Measurements from ENCODE around the gene RBM26. TPM values are rescaled to one million over a fixed set of nuclear protein-coding genes. Genes with fewer than 3 reads are reported as not detected.

The RBM26 gene
- total and polyA plus RNA-seq, 5 donors from 2014 or later: 10.6 to 86.4 (median 14.5) TPM

- Histone ChIP-seq H3K27me3 (ENCODE audit: control insufficient read depth, insufficient read depth, low read length) (no peaks in the 10 kb centered on the region), H3K9me3 (ENCODE audit: control insufficient read depth in 2 of 2, low read length in 2 of 2) (no peaks in the 10 kb centered on the region), H3K4me3 (ENCODE audit: low read depth, low read length) (no peak overlapping the region), H3K27ac (ENCODE audit: insufficient read depth, low read length, poor library complexity, severe bottlenecking) (no peak overlapping the region), H3K4me1 (ENCODE audit: control insufficient read depth, insufficient read depth, low read length, poor library complexity, severe bottlenecking) (no peaks in the 10 kb centered on the region), H3K36me3 (ENCODE audit: control insufficient read depth, insufficient read depth, low read length) (no peaks in the 10 kb centered on the region)
- DNase-seq (no peak), ATAC-seq (ENCODE audit: low read depth in 2 of 2) (no peak)
- Mint-ChIP-seq H3K9me3 (peaks cover 0 to 1% (median 0%) of the 10 kb centered on the region in 7 donors), H3K4me3 (no peak overlapping the region), H3K4me1 (peaks cover 0 to 8% (median 0%) of the 10 kb centered on the region in 4 donors), H3K27me3 (no peaks in the 10 kb centered on the region), H3K27ac (peak overlapping the region in 1 of 3 donors; percentile 67), H3K36me3 (no peaks in the 10 kb centered on the region)
These were observed 28.5 kb upstream of the RBM26 start for GRCh38 chr13:79434556-79434955.

GRCh38 chr13:79432992-79433391 lies 26.9 kb upstream of the RBM26 start:
- Mint-ChIP-seq H3K9me3 (peaks cover 0 to 1% (median 0%) of the 10 kb centered on the region in 7 donors), H3K4me1 (peaks cover 0 to 8% (median 0%) of the 10 kb centered on the region in 4 donors), H3K4me3 (no peak overlapping the region), H3K27ac (no peak overlapping the region), H3K27me3 (no peaks in the 10 kb centered on the region), H3K36me3 (no peaks in the 10 kb centered on the region)
- H3K9me3 ChIP-seq (ENCODE audit: control insufficient read depth in 2 of 2, low read length in 2 of 2): no peaks in the 10 kb centered on the region
- DNase-seq (no peak), ATAC-seq (ENCODE audit: low read depth in 2 of 2) (no peak)
- H3K27ac ChIP-seq (ENCODE audit: insufficient read depth, low read length, poor library complexity, severe bottlenecking): no peak overlapping the region
- H3K36me3 ChIP-seq (ENCODE audit: control insufficient read depth, insufficient read depth, low read length): no peaks in the 10 kb centered on the region
- no peaks in the 10 kb centered on the region for H3K4me1 ChIP-seq (ENCODE audit: control insufficient read depth, insufficient read depth, low read length, poor library complexity, severe bottlenecking)
- H3K4me3 ChIP-seq (ENCODE audit: low read depth, low read length): no peak overlapping the region
- no peaks in the 10 kb centered on the region for H3K27me3 ChIP-seq (ENCODE audit: control insufficient read depth, insufficient read depth, low read length)

- H3K27ac ChIP-seq (ENCODE audit: insufficient read depth, low read length, poor library complexity, severe bottlenecking): no peak overlapping the region
- H3K4me1 ChIP-seq (ENCODE audit: control insufficient read depth, insufficient read depth, low read length, poor library complexity, severe bottlenecking): no peaks in the 10 kb centered on the region
- H3K27me3 Mint-ChIP-seq: no peaks in the 10 kb centered on the region
- no peaks in the 10 kb centered on the region for H3K27me3 ChIP-seq (ENCODE audit: control insufficient read depth, insufficient read depth, low read length)
- peaks cover 0 to 1% (median 0%) of the 10 kb centered on the region in 7 donors for H3K9me3 Mint-ChIP-seq
- no peaks in the 10 kb centered on the region for H3K9me3 ChIP-seq (ENCODE audit: control insufficient read depth in 2 of 2, low read length in 2 of 2)
- DNase-seq: no peak
- H3K36me3 ChIP-seq (ENCODE audit: control insufficient read depth, insufficient read depth, low read length): no peaks in the 10 kb centered on the region
- H3K4me3 ChIP-seq (ENCODE audit: low read depth, low read length): no peak overlapping the region
- H3K27ac Mint-ChIP-seq: no peak overlapping the region
- no peaks in the 10 kb centered on the region for H3K36me3 Mint-ChIP-seq
- no peak overlapping the region for H3K4me3 Mint-ChIP-seq
- ATAC-seq (ENCODE audit: low read depth in 2 of 2): no peak
- peaks cover 0 to 8% (median 0%) of the 10 kb centered on the region in 4 donors for H3K4me1 Mint-ChIP-seq
These were observed 26.0 kb upstream of the RBM26 start for GRCh38 chr13:79432086-79432485.

GRCh38 chr13:79429309-79429708 lies 23.3 kb upstream of the RBM26 start:
- Mint-ChIP-seq H3K27ac (no peak overlapping the region), H3K9me3 (no peaks in the 10 kb centered on the region), H3K4me1 (peaks cover 0 to 8% (median 0%) of the 10 kb centered on the region in 4 donors), H3K27me3 (no peaks in the 10 kb centered on the region), H3K4me3 (no peak overlapping the region), H3K36me3 (no peaks in the 10 kb centered on the region)
- Histone ChIP-seq H3K36me3 (ENCODE audit: control insufficient read depth, insufficient read depth, low read length) (no peaks in the 10 kb centered on the region), H3K4me1 (ENCODE audit: control insufficient read depth, insufficient read depth, low read length, poor library complexity, severe bottlenecking) (no peaks in the 10 kb centered on the region), H3K4me3 (ENCODE audit: low read depth, low read length) (no peak overlapping the region), H3K27me3 (ENCODE audit: control insufficient read depth, insufficient read depth, low read length) (no peaks in the 10 kb centered on the region), H3K9me3 (ENCODE audit: control insufficient read depth in 2 of 2, low read length in 2 of 2) (no peaks in the 10 kb centered on the region), H3K27ac (ENCODE audit: insufficient read depth, low read length, poor library complexity, severe bottlenecking) (no peak overlapping the region)
- DNase-seq (no peak), ATAC-seq (ENCODE audit: low read depth in 2 of 2) (no peak)

- no peaks in the 10 kb centered on the region for H3K9me3 Mint-ChIP-seq
- no peak for DNase-seq
- Histone ChIP-seq H3K9me3 (ENCODE audit: control insufficient read depth in 2 of 2, low read length in 2 of 2) (no peaks in the 10 kb centered on the region), H3K27ac (ENCODE audit: insufficient read depth, low read length, poor library complexity, severe bottlenecking) (no peak overlapping the region), H3K27me3 (ENCODE audit: control insufficient read depth, insufficient read depth, low read length) (no peaks in the 10 kb centered on the region), H3K4me1 (ENCODE audit: control insufficient read depth, insufficient read depth, low read length, poor library complexity, severe bottlenecking) (no peaks in the 10 kb centered on the region), H3K4me3 (ENCODE audit: low read depth, low read length) (no peak overlapping the region), H3K36me3 (ENCODE audit: control insufficient read depth, insufficient read depth, low read length) (no peaks in the 10 kb centered on the region)
- H3K36me3 Mint-ChIP-seq: no peaks in the 10 kb centered on the region
- H3K27ac Mint-ChIP-seq: no peak overlapping the region
- H3K27me3 Mint-ChIP-seq: no peaks in the 10 kb centered on the region
- ATAC-seq (ENCODE audit: low read depth in 2 of 2): no peak
- H3K4me3 Mint-ChIP-seq: no peak overlapping the region
- peaks cover 0 to 5% (median 0%) of the 10 kb centered on the region in 4 donors for H3K4me1 Mint-ChIP-seq
These were observed 21.8 kb upstream of the RBM26 start for GRCh38 chr13:79427883-79428282.

GRCh38 chr13:79427265-79427664 lies 21.2 kb upstream of the RBM26 start:
- DNase-seq: no peak
- Histone ChIP-seq H3K27me3 (ENCODE audit: control insufficient read depth, insufficient read depth, low read length) (no peaks in the 10 kb centered on the region), H3K9me3 (ENCODE audit: control insufficient read depth in 2 of 2, low read length in 2 of 2) (no peaks in the 10 kb centered on the region), H3K27ac (ENCODE audit: insufficient read depth, low read length, poor library complexity, severe bottlenecking) (no peak overlapping the region), H3K4me1 (ENCODE audit: control insufficient read depth, insufficient read depth, low read length, poor library complexity, severe bottlenecking) (no peaks in the 10 kb centered on the region), H3K4me3 (ENCODE audit: low read depth, low read length) (no peak overlapping the region), H3K36me3 (ENCODE audit: control insufficient read depth, insufficient read depth, low read length) (no peaks in the 10 kb centered on the region)
- no peaks in the 10 kb centered on the region for H3K9me3 Mint-ChIP-seq
- ATAC-seq (ENCODE audit: low read depth in 2 of 2): no peak
- H3K4me3 Mint-ChIP-seq: no peak overlapping the region
- H3K4me1 Mint-ChIP-seq: peaks cover 0 to 5% (median 0%) of the 10 kb centered on the region in 4 donors
- no peaks in the 10 kb centered on the region for H3K27me3 Mint-ChIP-seq
- no peak overlapping the region for H3K27ac Mint-ChIP-seq
- H3K36me3 Mint-ChIP-seq: no peaks in the 10 kb centered on the region

GRCh38 chr13:79423801-79424642 lies 18.0 kb upstream of the RBM26 start:
- no peak overlapping the region for H3K27ac Mint-ChIP-seq
- no peak overlapping the region for H3K27ac ChIP-seq (ENCODE audit: insufficient read depth, low read length, poor library complexity, severe bottlenecking)
- peak in 1 of 2 donors; percentile 46 for ATAC-seq (ENCODE audit: low read depth in 2 of 2)
- H3K27me3 ChIP-seq (ENCODE audit: control insufficient read depth, insufficient read depth, low read length): no peaks in the 10 kb centered on the region
- no peaks in the 10 kb centered on the region for H3K36me3 Mint-ChIP-seq
- no peak overlapping the region for H3K4me3 ChIP-seq (ENCODE audit: low read depth, low read length)
- H3K9me3 ChIP-seq (ENCODE audit: control insufficient read depth in 2 of 2, low read length in 2 of 2): no peaks in the 10 kb centered on the region
- DNase-seq: peak in 2 of 3 donors; percentile 48 to 72
- H3K4me1 ChIP-seq (ENCODE audit: control insufficient read depth, insufficient read depth, low read length, poor library complexity, severe bottlenecking): no peaks in the 10 kb centered on the region
- H3K27me3 Mint-ChIP-seq: no peaks in the 10 kb centered on the region
- no peaks in the 10 kb centered on the region for H3K9me3 Mint-ChIP-seq
- H3K4me3 Mint-ChIP-seq: no peak overlapping the region
- no peaks in the 10 kb centered on the region for H3K36me3 ChIP-seq (ENCODE audit: control insufficient read depth, insufficient read depth, low read length)
- H3K4me1 Mint-ChIP-seq: peaks cover 0 to 5% (median 0%) of the 10 kb centered on the region in 4 donors

- H3K36me3 ChIP-seq (ENCODE audit: control insufficient read depth, insufficient read depth, low read length): no peaks in the 10 kb centered on the region
- no peaks in the 10 kb centered on the region for H3K9me3 ChIP-seq (ENCODE audit: control insufficient read depth in 2 of 2, low read length in 2 of 2)
- DNase-seq (no peak), ATAC-seq (ENCODE audit: low read depth in 2 of 2) (no peak)
- no peak overlapping the region for H3K4me3 Mint-ChIP-seq
- H3K36me3 Mint-ChIP-seq: no peaks in the 10 kb centered on the region
- H3K9me3 Mint-ChIP-seq: no peaks in the 10 kb centered on the region
- H3K4me3 ChIP-seq (ENCODE audit: low read depth, low read length): no peak overlapping the region
- no peak overlapping the region for H3K27ac ChIP-seq (ENCODE audit: insufficient read depth, low read length, poor library complexity, severe bottlenecking)
- H3K27me3 ChIP-seq (ENCODE audit: control insufficient read depth, insufficient read depth, low read length): no peaks in the 10 kb centered on the region
- H3K27me3 Mint-ChIP-seq: no peaks in the 10 kb centered on the region
- no peak overlapping the region for H3K27ac Mint-ChIP-seq
- H3K4me1 ChIP-seq (ENCODE audit: control insufficient read depth, insufficient read depth, low read length, poor library complexity, severe bottlenecking): no peaks in the 10 kb centered on the region
- H3K4me1 Mint-ChIP-seq: peaks cover 0 to 5% (median 0%) of the 10 kb centered on the region in 4 donors
These were observed 17.3 kb upstream of the RBM26 start for GRCh38 chr13:79423340-79423739.

All from CD4-positive, CD25-positive, alpha-beta regulatory T cell (primary cell).